WTC11 (cell line): ENCODE data around the gene TMEM150A. TPM values are rescaled to one million over a fixed set of nuclear protein-coding genes. Genes with fewer than 3 reads are reported as not detected.

Experiments used
- ATAC-seq: fragments of 200-7000 bp; cut with Tn5 transposase; 2 replicates; pipeline ENCODE4 v1.10.0; 2021; ENCODE audit warnings: mild to moderate bottlenecking, moderate library complexity
- CTCF ChIA-PET: fragments of 300-600 bp; sonication (Branson Sonifier 250); formaldehyde crosslinking; loops from one replicate; lab custom pipeline; 2021; ENCODE audit warnings: antibody characterized with exemption; lab: Charles Lee
- POLR2A ChIA-PET: fragments of 350-600 bp; sonication (Branson Sonifier 250); formaldehyde crosslinking; loops from one replicate; lab custom pipeline; 2021; ENCODE audit warnings: antibody characterized with exemption; lab: Charles Lee
- DNase-seq: peaks from one replicate; pipeline ENCODE4 v3.0.0; 2021; ENCODE audit warnings: low spot score
- H3K27ac Mint-ChIP-seq: 2 replicates; pipeline ENCODE4 v1.8.0; 2021; ENCODE audit warnings: mixed read lengths
- H3K27me3 Mint-ChIP-seq: 2 replicates; pipeline ENCODE4 v1.8.0; 2021; ENCODE audit warnings: low read depth, mild to moderate bottlenecking, moderate library complexity, mixed read lengths
- H3K36me3 Mint-ChIP-seq: 2 replicates; pipeline ENCODE4 v1.8.0; 2021; ENCODE audit warnings: mixed read lengths
- H3K4me1 Mint-ChIP-seq: 2 replicates; pipeline ENCODE4 v1.8.0; 2022; ENCODE audit warnings: mixed read lengths
- H3K4me3 Mint-ChIP-seq: 2 replicates; pipeline ENCODE4 v1.8.0; 2021; ENCODE audit warnings: mild to moderate bottlenecking, moderate library complexity, mixed read lengths
- H3K9me3 Mint-ChIP-seq: 2 replicates; pipeline ENCODE4 v1.8.0; 2021; ENCODE audit warnings: mixed read lengths
- CBFB ChIP-seq: sonication (generic); formaldehyde crosslinking; IDR thresholded peaks from 2 replicates; pipeline ENCODE4 v1.8.1; 2022; ENCODE audit warnings: mild to moderate bottlenecking, low read depth, missing genetic modification reagents
- IRF1 ChIP-seq: sonication (generic); formaldehyde crosslinking; IDR thresholded peaks from 2 replicates; pipeline ENCODE4 v1.8.0; 2023; ENCODE audit warnings: missing genetic modification reagents
- IRF2 ChIP-seq: sonication (generic); formaldehyde crosslinking; IDR thresholded peaks from 2 replicates; pipeline ENCODE4 v1.8.0; 2022; ENCODE audit warnings: low read depth, missing genetic modification reagents, borderline replicate concordance
- JUN ChIP-seq: sonication (generic); formaldehyde crosslinking; IDR thresholded peaks from 2 replicates; pipeline ENCODE4 v1.8.0; 2023; ENCODE audit warnings: mild to moderate bottlenecking, missing genetic modification reagents
- NR1H2 ChIP-seq: sonication (generic); formaldehyde crosslinking; IDR thresholded peaks from 2 replicates; pipeline ENCODE4 v1.9.0; 2021; ENCODE audit warnings: mild to moderate bottlenecking, moderate library complexity, missing genetic modification reagents
- NR2C2 ChIP-seq: sonication (generic); formaldehyde crosslinking; IDR thresholded peaks from 2 replicates; pipeline ENCODE4 v1.8.0; 2022; ENCODE audit warnings: mild to moderate bottlenecking, missing genetic modification reagents
- ZBTB43 ChIP-seq: sonication (generic); formaldehyde crosslinking; IDR thresholded peaks from 2 replicates; pipeline ENCODE4 v1.8.1; 2023; ENCODE audit warnings: mild to moderate bottlenecking, missing genetic modification reagents
- ZNF138 ChIP-seq: sonication (generic); formaldehyde crosslinking; conservative IDR thresholded peaks from 2 replicates; pipeline ENCODE4 v1.8.1; 2022; ENCODE audit warnings: mild to moderate bottlenecking, moderate library complexity, missing genetic modification reagents
- ZNF425 ChIP-seq: fragments of 250-450 bp; sonication (Bioruptor Pico); conservative IDR thresholded peaks from 2 replicates; pipeline ENCODE4 v1.9.0; 2021; ENCODE audit warnings: mild to moderate bottlenecking
- total RNA-seq: library from RNA; stranded (reverse); gene quantifications from 3 replicates; pipeline ENCODE4 v1.2.3, GENCODE V29; 2021
- TF ChIP-seq, protein P1 (sequence below): sonication (generic); formaldehyde crosslinking; IDR thresholded peaks from 2 replicates; pipeline ENCODE4 v1.8.0; 2022; ENCODE audit warnings: missing genetic modification reagents
- TF ChIP-seq, protein P2 (sequence below): sonication (generic); formaldehyde crosslinking; IDR thresholded peaks from 2 replicates; pipeline ENCODE4 v1.8.1; 2023; ENCODE audit warnings: mild to moderate bottlenecking, missing genetic modification reagents, moderate library complexity

TMEM150A gene
- total RNA-seq, 1 experiment from 2014 or later, result 20.9 TPM

- TF ChIP-seq, protein P1, sequence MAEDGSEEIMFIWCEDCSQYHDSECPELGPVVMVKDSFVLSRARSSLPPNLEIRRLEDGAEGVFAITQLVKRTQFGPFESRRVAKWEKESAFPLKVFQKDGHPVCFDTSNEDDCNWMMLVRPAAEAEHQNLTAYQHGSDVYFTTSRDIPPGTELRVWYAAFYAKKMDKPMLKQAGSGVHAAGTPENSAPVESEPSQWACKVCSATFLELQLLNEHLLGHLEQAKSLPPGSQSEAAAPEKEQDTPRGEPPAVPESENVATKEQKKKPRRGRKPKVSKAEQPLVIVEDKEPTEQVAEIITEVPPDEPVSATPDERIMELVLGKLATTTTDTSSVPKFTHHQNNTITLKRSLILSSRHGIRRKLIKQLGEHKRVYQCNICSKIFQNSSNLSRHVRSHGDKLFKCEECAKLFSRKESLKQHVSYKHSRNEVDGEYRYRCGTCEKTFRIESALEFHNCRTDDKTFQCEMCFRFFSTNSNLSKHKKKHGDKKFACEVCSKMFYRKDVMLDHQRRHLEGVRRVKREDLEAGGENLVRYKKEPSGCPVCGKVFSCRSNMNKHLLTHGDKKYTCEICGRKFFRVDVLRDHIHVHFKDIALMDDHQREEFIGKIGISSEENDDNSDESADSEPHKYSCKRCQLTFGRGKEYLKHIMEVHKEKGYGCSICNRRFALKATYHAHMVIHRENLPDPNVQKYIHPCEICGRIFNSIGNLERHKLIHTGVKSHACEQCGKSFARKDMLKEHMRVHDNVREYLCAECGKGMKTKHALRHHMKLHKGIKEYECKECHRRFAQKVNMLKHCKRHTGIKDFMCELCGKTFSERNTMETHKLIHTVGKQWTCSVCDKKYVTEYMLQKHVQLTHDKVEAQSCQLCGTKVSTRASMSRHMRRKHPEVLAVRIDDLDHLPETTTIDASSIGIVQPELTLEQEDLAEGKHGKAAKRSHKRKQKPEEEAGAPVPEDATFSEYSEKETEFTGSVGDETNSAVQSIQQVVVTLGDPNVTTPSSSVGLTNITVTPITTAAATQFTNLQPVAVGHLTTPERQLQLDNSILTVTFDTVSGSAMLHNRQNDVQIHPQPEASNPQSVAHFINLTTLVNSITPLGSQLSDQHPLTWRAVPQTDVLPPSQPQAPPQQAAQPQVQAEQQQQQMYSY (CRISPR knock-in tag), result no peak
- no peak for TF ChIP-seq IRF1 (CRISPR knock-in tag)
- TF ChIP-seq, all 79 proteins: peak for 2
Measured at GRCh38 chr2:85611217-85611704, 8.8 kb upstream of the TMEM150A start (continued).

DNA sequence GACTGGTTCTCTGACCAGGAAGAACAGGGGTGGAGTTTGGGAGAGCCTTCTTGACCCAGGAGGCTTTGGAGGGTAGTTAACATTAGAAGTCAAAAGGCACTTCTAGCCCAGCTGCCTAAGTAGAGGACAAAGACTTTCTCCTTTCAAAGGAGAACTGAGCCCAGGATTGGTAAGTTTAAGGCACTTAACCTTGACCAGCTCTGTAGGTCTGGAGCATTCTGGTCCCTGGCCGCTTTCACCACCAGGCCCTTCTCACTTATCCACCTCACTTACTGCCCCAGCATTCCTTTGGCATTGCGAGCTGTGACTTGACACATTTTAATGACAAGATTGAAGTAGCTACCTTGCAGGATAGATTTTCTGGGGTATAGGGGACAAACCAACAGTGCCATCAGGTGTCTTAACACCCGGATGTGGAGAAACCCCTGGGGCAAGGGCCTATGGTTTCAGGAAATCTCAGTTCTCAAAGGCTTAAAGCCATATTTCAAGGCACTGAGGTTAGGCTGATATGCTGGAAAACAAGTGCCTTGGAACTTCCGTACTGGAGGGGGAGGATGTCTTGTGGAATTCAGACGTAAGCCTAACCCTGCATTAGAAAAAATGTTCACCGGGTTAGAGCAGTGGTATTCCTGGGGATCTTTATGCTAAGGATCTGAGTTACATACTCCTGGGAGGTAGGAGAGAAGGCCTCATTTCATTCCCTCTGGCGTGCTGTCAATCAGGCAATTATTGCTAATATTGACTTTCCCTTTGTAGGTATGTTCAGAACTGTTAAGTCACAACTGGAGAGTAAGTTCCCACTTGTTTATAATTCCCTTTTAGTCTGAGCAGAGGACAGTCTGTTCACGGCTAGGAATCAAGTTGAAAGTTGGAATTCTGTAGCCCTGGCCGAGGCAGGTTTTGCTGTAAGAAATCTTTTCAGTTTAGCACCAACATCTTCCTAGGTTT lies 5.0 kb upstream of the TMEM150A start:
- CTCF ChIA-PET, result no interaction called here
- POLR2A ChIA-PET, result interaction anchor here (1.0 kb wide), 1 partner anchor 29 kb away, joined by 3 read pairs; no protein-coding TSS in a partner anchor
- Mint-ChIP-seq H3K9me3 (no peaks in the 10 kb centered on the region), H3K36me3 (peaks cover 24% of the 10 kb centered on the region), H3K4me1 (peaks cover 19% of the 10 kb centered on the region), H3K27me3 (no peaks in the 10 kb centered on the region), H3K4me3 (no peak overlapping the region), H3K27ac (peak overlapping the region; percentile 57; the same call in 1 of the 2 replicates)
- TF ChIP-seq ZNF425 (CRISPR knock-in tag), result no peak
- DNase-seq (no peak), ATAC-seq (no peak)

DNA sequence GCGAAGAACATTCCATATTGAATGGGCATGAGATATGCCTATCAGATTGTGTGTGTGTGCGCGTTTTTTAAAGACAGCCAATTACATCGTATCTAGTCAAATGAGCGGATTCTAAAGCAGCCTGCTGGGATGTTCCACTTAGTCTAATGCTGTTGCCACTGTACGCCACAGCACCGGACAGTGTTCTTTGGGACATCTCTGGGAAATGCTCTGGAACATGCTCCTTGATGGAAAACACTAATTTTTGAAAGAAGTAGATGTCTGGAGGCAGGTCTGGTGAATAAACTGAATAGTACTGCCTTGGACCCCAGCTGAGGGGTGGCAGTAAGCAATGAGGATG lies 3.6 kb upstream of the TMEM150A start:
- ChIA-PET POLR2A (interaction anchor here (0.6 to 1.0 kb wide), 4 partner anchors 11 to 80 kb away, joined by 3 to 4 read pairs (median 4); no protein-coding TSS in a partner anchor), CTCF (no interaction called here)
- DNase-seq (no peak), ATAC-seq (no peak)
- peaks cover 21% of the 10 kb centered on the region for H3K4me1 Mint-ChIP-seq
- H3K27ac Mint-ChIP-seq, result peak overlapping the region; percentile 73; the same call in 1 of the 2 replicates
- H3K4me3 Mint-ChIP-seq, result no peak overlapping the region
- H3K36me3 Mint-ChIP-seq, result peaks cover 24% of the 10 kb centered on the region
- no peaks in the 10 kb centered on the region for H3K9me3 Mint-ChIP-seq
- no peaks in the 10 kb centered on the region for H3K27me3 Mint-ChIP-seq
- TF ChIP-seq CBFB (CRISPR knock-in tag) (no peak), ZNF138 (CRISPR knock-in tag) (no peak), IRF2 (CRISPR knock-in tag) (no peak), JUN (CRISPR knock-in tag) (no peak), NR2C2 (CRISPR knock-in tag) (no peak), NR1H2 (CRISPR knock-in tag) (no peak), ZBTB43 (CRISPR knock-in tag) (no peak), ZNF425 (CRISPR knock-in tag) (no peak)
- TF ChIP-seq, protein P1 (CRISPR knock-in tag), result no peak
- TF ChIP-seq, protein P2, sequence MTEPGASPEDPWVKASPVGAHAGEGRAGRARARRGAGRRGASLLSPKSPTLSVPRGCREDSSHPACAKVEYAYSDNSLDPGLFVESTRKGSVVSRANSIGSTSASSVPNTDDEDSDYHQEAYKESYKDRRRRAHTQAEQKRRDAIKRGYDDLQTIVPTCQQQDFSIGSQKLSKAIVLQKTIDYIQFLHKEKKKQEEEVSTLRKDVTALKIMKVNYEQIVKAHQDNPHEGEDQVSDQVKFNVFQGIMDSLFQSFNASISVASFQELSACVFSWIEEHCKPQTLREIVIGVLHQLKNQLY, result no peak
